Common myeloid progenitor, CD34-positive (primary cell): ENCODE results near the gene ALG5.

Source experiments
- CTCF ChIA-PET: fragments of 350-600 bp; sonication (Branson Sonifier 250); formaldehyde crosslinking; loops from one replicate; lab custom pipeline; 2021; ENCODE audit warnings: antibody characterized with exemption; lab: Charles Lee
- POLR2A ChIA-PET: fragments of 350-600 bp; sonication (Branson Sonifier 250); formaldehyde crosslinking; loops from one replicate; lab custom pipeline; 2021; ENCODE audit warnings: antibody characterized with exemption; lab: Charles Lee
- DNase-seq, 3 donors: peaks; one replicate each; pipeline versions ENCODE4 v3.0.0 to v3.0.0-alpha.2; 2013
- H3K27ac ChIP-seq, 2 experiments: 1 replicate in 1 of 2; 2 replicates in 1 of 2; pipeline ENCODE4 v1.7.0; 2013; ENCODE audit warnings: inconsistent platforms in 2 of 2, low read length in 2 of 2, mild to moderate bottlenecking in 2 of 2, low read depth in 1 of 2, moderate library complexity in 1 of 2; ENCODE audit not compliant: severe bottlenecking in 2 of 2, insufficient read depth in 1 of 2, poor library complexity in 1 of 2
- H3K27me3 ChIP-seq, 5 experiments: replicated peaks in 2 of 5; 1 replicate in 3 of 5; 2 replicates in 2 of 5; pipeline versions ENCODE4 v1.6.1 to v1.7.0; 2013; ENCODE audit warnings: low read length in 4 of 5, mild to moderate bottlenecking in 2 of 5, moderate library complexity in 2 of 5, inconsistent platforms in 1 of 5; ENCODE audit not compliant: insufficient read depth in 5 of 5, control insufficient read depth in 4 of 5
- H3K36me3 ChIP-seq, 4 experiments: 1 replicate in 2 of 4; 2 replicates in 2 of 4; pipeline versions ENCODE4 v1.6.1 to v1.7.0; 2013; ENCODE audit warnings: low read length in 3 of 4, control low read depth in 1 of 4, mild to moderate bottlenecking in 1 of 4; ENCODE audit not compliant: control insufficient read depth in 4 of 4, insufficient read depth in 4 of 4
- H3K4me1 ChIP-seq, 4 experiments: 1 replicate in 3 of 4; 2 replicates in 1 of 4; pipeline versions ENCODE4 v1.6.1 to v1.7.1; 2013; ENCODE audit warnings: low read length in 3 of 4, mild to moderate bottlenecking in 3 of 4, control low read depth in 1 of 4, inconsistent platforms in 1 of 4, moderate library complexity in 1 of 4; ENCODE audit not compliant: control insufficient read depth in 4 of 4, insufficient read depth in 4 of 4; ENCODE audit errors: control extremely low read depth in 1 of 4
- H3K4me3 ChIP-seq, 7 experiments: 1 replicate in 4 of 7; 2 replicates in 3 of 7; pipeline versions ENCODE4 v1.5.1 to v1.7.0; 2013; ENCODE audit warnings: mild to moderate bottlenecking in 7 of 7, low read length in 6 of 7, moderate library complexity in 6 of 7, inconsistent platforms in 2 of 7, low read depth in 2 of 7, control low read depth in 1 of 7; ENCODE audit not compliant: insufficient read depth in 4 of 7, control insufficient read depth in 1 of 7; ENCODE audit errors: extremely low read depth in 1 of 7
- H3K9me3 ChIP-seq, 5 experiments: 1 replicate in 4 of 5; 2 replicates in 1 of 5; pipeline versions ENCODE4 v1.6.1 to v1.7.1; 2013; ENCODE audit warnings: low read length in 4 of 5, mild to moderate bottlenecking in 2 of 5, inconsistent platforms in 1 of 5, low read depth in 1 of 5, moderate library complexity in 1 of 5; ENCODE audit not compliant: control insufficient read depth in 4 of 5, insufficient read depth in 2 of 5; ENCODE audit errors: control extremely low read depth in 1 of 5
- WGBS: methylation state at CpG from one replicate; pipeline ENCODE4 v1.1.5; 2013; ENCODE audit not compliant: insufficient coverage; 5-methylcytosine and 5-hydroxymethylcytosine counted together

The ALG5 gene

GRCh38 chr13:36912369-36912768 is 86.8 kb downstream of the ALG5 start:
- ChIA-PET POLR2A (no interaction called here), CTCF (no interaction called here)
- Histone ChIP-seq H3K4me1 (no peaks in the 10 kb centered on the region), H3K27ac (no peak overlapping the region), H3K36me3 (no peaks in the 10 kb centered on the region), H3K9me3 (no peaks in the 10 kb centered on the region), H3K27me3 (peaks cover 5 to 15% (median 8%) of the 10 kb centered on the region in 5 experiments), H3K4me3 (no peak overlapping the region)
- no peak for DNase-seq

- Histone ChIP-seq H3K4me3 (no peak overlapping the region), H3K27ac (no peak overlapping the region), H3K9me3 (no peaks in the 10 kb centered on the region), H3K27me3 (peaks cover 0 to 3% (median 0%) of the 10 kb centered on the region in 5 experiments), H3K36me3 (no peaks in the 10 kb centered on the region), H3K4me1 (no peaks in the 10 kb centered on the region)
- no peak for DNase-seq
- WGBS = 100% methylated on average over 1 of the region's 1 CpG
- CTCF ChIA-PET = no interaction called here
- POLR2A ChIA-PET = no interaction called here
Measured at GRCh38 chr13:36910545-36910944, 88.6 kb downstream of the ALG5 start.

- H3K36me3 ChIP-seq = no peaks in the 10 kb centered on the region
- H3K9me3 ChIP-seq = no peaks in the 10 kb centered on the region
- 100% methylated on average over 1 of the region's 2 CpGs for WGBS
- CTCF ChIA-PET = no interaction called here
- no peak for DNase-seq
- POLR2A ChIA-PET = no interaction called here
- no peaks in the 10 kb centered on the region for H3K4me1 ChIP-seq
- no peak overlapping the region for H3K27ac ChIP-seq
- H3K4me3 ChIP-seq = no peak overlapping the region
- no peaks in the 10 kb centered on the region for H3K27me3 ChIP-seq
Measured at GRCh38 chr13:36907821-36908220, 91.3 kb downstream of the ALG5 start.

- DNase-seq = no peak
- H3K27me3 ChIP-seq = no peaks in the 10 kb centered on the region
- no peak overlapping the region for H3K27ac ChIP-seq
- no peak overlapping the region for H3K4me3 ChIP-seq
- POLR2A ChIA-PET = no interaction called here
- H3K36me3 ChIP-seq = no peaks in the 10 kb centered on the region
- 89% methylated on average over 4 of the region's 4 CpGs for WGBS
- H3K4me1 ChIP-seq = no peaks in the 10 kb centered on the region
- no peaks in the 10 kb centered on the region for H3K9me3 ChIP-seq
- CTCF ChIA-PET = no interaction called here
Measured at GRCh38 chr13:36907266-36907665, 91.9 kb downstream of the ALG5 start.

- POLR2A ChIA-PET = no interaction called here
Measured at GRCh38 chr13:36905944-36906343, 93.2 kb downstream of the ALG5 start.

GRCh38 chr13:36903925-36904595 is 95.1 kb downstream of the ALG5 start:
- no peaks in the 10 kb centered on the region for H3K4me1 ChIP-seq
- H3K9me3 ChIP-seq = peaks cover 0 to 3% (median 0%) of the 10 kb centered on the region in 5 experiments
- no peaks in the 10 kb centered on the region for H3K27me3 ChIP-seq
- no peak for DNase-seq
- CTCF ChIA-PET = no interaction called here
- no peak overlapping the region for H3K4me3 ChIP-seq
- POLR2A ChIA-PET = no interaction called here
- 98% methylated on average over 7 of the region's 8 CpGs for WGBS
- no peak overlapping the region for H3K27ac ChIP-seq
- H3K36me3 ChIP-seq = no peaks in the 10 kb centered on the region

More at GRCh38 chr13:36905944-36906343, 93.2 kb downstream of the ALG5 start:
- WGBS = 93% methylated on average over 2 of the region's 5 CpGs
- no peaks in the 10 kb centered on the region for H3K4me1 ChIP-seq
- DNase-seq = no peak
- CTCF ChIA-PET = no interaction called here
- H3K9me3 ChIP-seq = no peaks in the 10 kb centered on the region
- H3K27me3 ChIP-seq = no peaks in the 10 kb centered on the region
- H3K36me3 ChIP-seq = no peaks in the 10 kb centered on the region
- H3K4me3 ChIP-seq = no peak overlapping the region
- H3K27ac ChIP-seq = no peak overlapping the region
